HEK293 (cell line): ENCODE results near the gene EID3.

Source experiments
- FEZF1 ChIP-seq: fragments of 450-650 bp; formaldehyde crosslinking; IDR thresholded peaks from 2 replicates; pipeline ENCODE4 v1.5.1; 2016; ENCODE audit warnings: missing biosample characterization, missing genetic modification characterization
- GLIS2 ChIP-seq: fragments of 450-650 bp; formaldehyde crosslinking; IDR thresholded peaks from 2 replicates; pipeline ENCODE4 v1.5.1; 2016; ENCODE audit warnings: missing biosample characterization, missing genetic modification characterization
- HIC1 ChIP-seq: fragments of 450-650 bp; formaldehyde crosslinking; IDR thresholded peaks from 2 replicates; pipeline ENCODE4 v1.5.1; 2016; ENCODE audit warnings: missing biosample characterization, missing genetic modification characterization
- MYNN ChIP-seq: fragments of 450-650 bp; formaldehyde crosslinking; IDR thresholded peaks from 2 replicates; pipeline ENCODE4 v1.5.1; 2016; ENCODE audit warnings: missing biosample characterization, missing genetic modification characterization, borderline replicate concordance
- PRDM10 ChIP-seq: fragments of 450-650 bp; formaldehyde crosslinking; IDR thresholded peaks from 2 replicates; pipeline ENCODE4 v1.5.1; 2016; ENCODE audit warnings: missing biosample characterization, missing genetic modification characterization
- RBAK ChIP-seq: fragments of 450-650 bp; formaldehyde crosslinking; IDR thresholded peaks from 2 replicates; pipeline ENCODE4 v1.5.1; 2016; ENCODE audit warnings: missing biosample characterization, missing genetic modification characterization
- SALL2 ChIP-seq: fragments of 450-650 bp; formaldehyde crosslinking; IDR thresholded peaks from 2 replicates; pipeline ENCODE4 v1.5.0; 2017; ENCODE audit warnings: missing biosample characterization, mild to moderate bottlenecking, missing genetic modification characterization, borderline replicate concordance
- TRIM28 ChIP-seq: IDR thresholded peaks from 2 replicates; pipeline ENCODE4 v1.6.1; 2011; ENCODE audit warnings: low read length, control low read depth, borderline replicate concordance
- WT1 ChIP-seq: fragments of 450-650 bp; formaldehyde crosslinking; IDR thresholded peaks from 2 replicates; pipeline ENCODE4 v1.5.1; 2016; ENCODE audit warnings: missing biosample characterization, missing genetic modification characterization
- ZBTB20 ChIP-seq: fragments of 450-650 bp; formaldehyde crosslinking; IDR thresholded peaks from 2 replicates; pipeline ENCODE4 v1.5.1; 2016; ENCODE audit warnings: missing biosample characterization, missing genetic modification characterization
- ZBTB21 ChIP-seq: fragments of 450-650 bp; formaldehyde crosslinking; IDR thresholded peaks from 2 replicates; pipeline ENCODE4 v1.5.1; 2017; ENCODE audit warnings: missing biosample characterization, missing genetic modification characterization
- ZBTB8A ChIP-seq: fragments of 450-650 bp; formaldehyde crosslinking; IDR thresholded peaks from 2 replicates; pipeline ENCODE4 v1.5.1; 2016; ENCODE audit warnings: missing biosample characterization, missing genetic modification characterization
- ZNF133 ChIP-seq: fragments of 450-650 bp; formaldehyde crosslinking; IDR thresholded peaks from 2 replicates; pipeline ENCODE4 v1.5.1; 2016; ENCODE audit warnings: missing biosample characterization, missing genetic modification characterization
- ZNF175 ChIP-seq: fragments of 450-650 bp; formaldehyde crosslinking; IDR thresholded peaks from 2 replicates; pipeline ENCODE4 v1.5.1; 2016; ENCODE audit warnings: missing biosample characterization, missing genetic modification characterization
- ZNF394 ChIP-seq: fragments of 450-650 bp; formaldehyde crosslinking; IDR thresholded peaks from 2 replicates; pipeline ENCODE4 v1.5.1; 2016; ENCODE audit warnings: missing biosample characterization, missing genetic modification characterization, mild to moderate bottlenecking, moderate library complexity, borderline replicate concordance
- ZNF426 ChIP-seq: fragments of 450-650 bp; formaldehyde crosslinking; IDR thresholded peaks from 2 replicates; pipeline ENCODE4 v1.5.1; 2017; ENCODE audit warnings: missing biosample characterization, missing genetic modification characterization, mild to moderate bottlenecking, inconsistent platforms, moderate library complexity
- ZNF558 ChIP-seq: fragments of 450-650 bp; formaldehyde crosslinking; IDR thresholded peaks from 2 replicates; pipeline ENCODE4 v1.5.1; 2016; ENCODE audit warnings: missing biosample characterization, missing genetic modification characterization
- ZNF561 ChIP-seq: fragments of 450-650 bp; IDR thresholded peaks from 2 replicates; pipeline ENCODE4 v1.5.1; 2018; ENCODE audit warnings: missing biosample characterization, missing genetic modification characterization, borderline replicate concordance
- TF ChIP-seq, protein P1 (sequence below): fragments of 450-650 bp; formaldehyde crosslinking; IDR thresholded peaks from 2 replicates; pipeline ENCODE4 v1.5.1; 2016; ENCODE audit warnings: missing biosample characterization, missing genetic modification characterization
- TF ChIP-seq, protein P2 (sequence below): fragments of 450-650 bp; formaldehyde crosslinking; optimal IDR thresholded peaks from 2 replicates; pipeline ENCODE3; 2016; ENCODE audit warnings: missing biosample characterization, mild to moderate bottlenecking, missing genetic modification characterization
- TF ChIP-seq, protein P3 (sequence below): fragments of 450-650 bp; formaldehyde crosslinking; IDR thresholded peaks from 2 replicates; pipeline ENCODE4 v1.5.1; 2016; ENCODE audit warnings: missing biosample characterization, missing genetic modification characterization
- TF ChIP-seq, protein P4 (sequence below): fragments of 450-650 bp; formaldehyde crosslinking; IDR thresholded peaks from 2 replicates; pipeline ENCODE4 v1.5.1; 2016; ENCODE audit warnings: missing biosample characterization, missing genetic modification characterization
- TF ChIP-seq, protein P5 (sequence below): fragments of 450-650 bp; formaldehyde crosslinking; IDR thresholded peaks from 2 replicates; pipeline ENCODE4 v1.5.0; 2017; ENCODE audit warnings: missing biosample characterization, missing genetic modification characterization, borderline replicate concordance

Gene EID3

GRCh38 chr12:104286516-104287482 is 16.7 kb upstream of the EID3 start (continued):
- TF ChIP-seq ZBTB20 (tag by site-specific recombination) (peak; percentile 71; the same call in 1 of the 2 replicates), MYNN (tag by site-specific recombination) (no peak), TRIM28 (peak; percentile 44; the same call in 1 of the 2 replicates), ZNF394 (tag by site-specific recombination) (peak; percentile 56; the same call in 1 of the 2 replicates), GLIS2 (tag by site-specific recombination) (peak; percentile 49; the same call in 1 of the 2 replicates), PRDM10 (tag by site-specific recombination) (peak; percentile 86), ZBTB21 (peak; percentile 91), ZNF558 (tag by site-specific recombination) (peak; percentile 4; the same call in 1 of the 2 replicates), SALL2 (tag by site-specific recombination) (no peak), WT1 (tag by site-specific recombination) (no peak), ZNF561 (peak; percentile 87), FEZF1 (peak; percentile 72), ZBTB8A (peak; percentile 78), ZNF175 (tag by site-specific recombination) (no peak), RBAK (tag by site-specific recombination) (no peak), ZNF133 (tag by site-specific recombination) (no peak), HIC1 (tag by site-specific recombination) (peak; percentile 71; the same call in 1 of the 2 replicates), ZNF426 (tag by site-specific recombination) (no peak)
- TF ChIP-seq, protein P1, sequence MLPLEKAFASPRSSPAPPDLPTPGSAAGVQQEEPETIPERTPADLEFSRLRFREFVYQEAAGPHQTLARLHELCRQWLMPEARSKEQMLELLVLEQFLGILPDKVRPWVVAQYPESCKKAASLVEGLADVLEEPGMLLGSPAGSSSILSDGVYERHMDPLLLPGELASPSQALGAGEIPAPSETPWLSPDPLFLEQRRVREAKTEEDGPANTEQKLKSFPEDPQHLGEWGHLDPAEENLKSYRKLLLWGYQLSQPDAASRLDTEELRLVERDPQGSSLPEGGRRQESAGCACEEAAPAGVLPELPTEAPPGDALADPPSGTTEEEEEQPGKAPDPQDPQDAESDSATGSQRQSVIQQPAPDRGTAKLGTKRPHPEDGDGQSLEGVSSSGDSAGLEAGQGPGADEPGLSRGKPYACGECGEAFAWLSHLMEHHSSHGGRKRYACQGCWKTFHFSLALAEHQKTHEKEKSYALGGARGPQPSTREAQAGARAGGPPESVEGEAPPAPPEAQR (tag by site-specific recombination): no peak
- TF ChIP-seq, protein P2, sequence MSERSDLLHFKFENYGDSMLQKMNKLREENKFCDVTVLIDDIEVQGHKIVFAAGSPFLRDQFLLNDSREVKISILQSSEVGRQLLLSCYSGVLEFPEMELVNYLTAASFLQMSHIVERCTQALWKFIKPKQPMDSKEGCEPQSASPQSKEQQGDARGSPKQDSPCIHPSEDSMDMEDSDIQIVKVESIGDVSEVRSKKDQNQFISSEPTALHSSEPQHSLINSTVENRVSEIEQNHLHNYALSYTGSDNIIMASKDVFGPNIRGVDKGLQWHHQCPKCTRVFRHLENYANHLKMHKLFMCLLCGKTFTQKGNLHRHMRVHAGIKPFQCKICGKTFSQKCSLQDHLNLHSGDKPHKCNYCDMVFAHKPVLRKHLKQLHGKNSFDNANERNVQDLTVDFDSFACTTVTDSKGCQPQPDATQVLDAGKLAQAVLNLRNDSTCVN (tag by site-specific recombination): peak; percentile 53
- TF ChIP-seq, protein P3, sequence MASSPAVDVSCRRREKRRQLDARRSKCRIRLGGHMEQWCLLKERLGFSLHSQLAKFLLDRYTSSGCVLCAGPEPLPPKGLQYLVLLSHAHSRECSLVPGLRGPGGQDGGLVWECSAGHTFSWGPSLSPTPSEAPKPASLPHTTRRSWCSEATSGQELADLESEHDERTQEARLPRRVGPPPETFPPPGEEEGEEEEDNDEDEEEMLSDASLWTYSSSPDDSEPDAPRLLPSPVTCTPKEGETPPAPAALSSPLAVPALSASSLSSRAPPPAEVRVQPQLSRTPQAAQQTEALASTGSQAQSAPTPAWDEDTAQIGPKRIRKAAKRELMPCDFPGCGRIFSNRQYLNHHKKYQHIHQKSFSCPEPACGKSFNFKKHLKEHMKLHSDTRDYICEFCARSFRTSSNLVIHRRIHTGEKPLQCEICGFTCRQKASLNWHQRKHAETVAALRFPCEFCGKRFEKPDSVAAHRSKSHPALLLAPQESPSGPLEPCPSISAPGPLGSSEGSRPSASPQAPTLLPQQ (tag by site-specific recombination): peak; percentile 92
- TF ChIP-seq, protein P4, sequence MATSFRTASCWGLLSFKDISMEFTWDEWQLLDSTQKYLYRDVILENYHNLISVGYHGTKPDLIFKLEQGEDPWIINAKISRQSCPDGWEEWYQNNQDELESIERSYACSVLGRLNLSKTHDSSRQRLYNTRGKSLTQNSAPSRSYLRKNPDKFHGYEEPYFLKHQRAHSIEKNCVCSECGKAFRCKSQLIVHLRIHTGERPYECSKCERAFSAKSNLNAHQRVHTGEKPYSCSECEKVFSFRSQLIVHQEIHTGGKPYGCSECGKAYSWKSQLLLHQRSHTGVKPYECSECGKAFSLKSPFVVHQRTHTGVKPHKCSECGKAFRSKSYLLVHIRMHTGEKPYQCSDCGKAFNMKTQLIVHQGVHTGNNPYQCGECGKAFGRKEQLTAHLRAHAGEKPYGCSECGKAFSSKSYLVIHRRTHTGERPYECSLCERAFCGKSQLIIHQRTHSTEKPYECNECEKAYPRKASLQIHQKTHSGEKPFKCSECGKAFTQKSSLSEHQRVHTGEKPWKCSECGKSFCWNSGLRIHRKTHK (tag by site-specific recombination): no peak
- TF ChIP-seq, protein P5, sequence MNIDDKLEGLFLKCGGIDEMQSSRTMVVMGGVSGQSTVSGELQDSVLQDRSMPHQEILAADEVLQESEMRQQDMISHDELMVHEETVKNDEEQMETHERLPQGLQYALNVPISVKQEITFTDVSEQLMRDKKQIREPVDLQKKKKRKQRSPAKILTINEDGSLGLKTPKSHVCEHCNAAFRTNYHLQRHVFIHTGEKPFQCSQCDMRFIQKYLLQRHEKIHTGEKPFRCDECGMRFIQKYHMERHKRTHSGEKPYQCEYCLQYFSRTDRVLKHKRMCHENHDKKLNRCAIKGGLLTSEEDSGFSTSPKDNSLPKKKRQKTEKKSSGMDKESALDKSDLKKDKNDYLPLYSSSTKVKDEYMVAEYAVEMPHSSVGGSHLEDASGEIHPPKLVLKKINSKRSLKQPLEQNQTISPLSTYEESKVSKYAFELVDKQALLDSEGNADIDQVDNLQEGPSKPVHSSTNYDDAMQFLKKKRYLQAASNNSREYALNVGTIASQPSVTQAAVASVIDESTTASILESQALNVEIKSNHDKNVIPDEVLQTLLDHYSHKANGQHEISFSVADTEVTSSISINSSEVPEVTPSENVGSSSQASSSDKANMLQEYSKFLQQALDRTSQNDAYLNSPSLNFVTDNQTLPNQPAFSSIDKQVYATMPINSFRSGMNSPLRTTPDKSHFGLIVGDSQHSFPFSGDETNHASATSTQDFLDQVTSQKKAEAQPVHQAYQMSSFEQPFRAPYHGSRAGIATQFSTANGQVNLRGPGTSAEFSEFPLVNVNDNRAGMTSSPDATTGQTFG: no peak
